Progenitor cell of endocrine pancreas (in vitro differentiated cells): ENCODE data around the gene MAD1L1. TPM values are rescaled to one million over a fixed set of nuclear protein-coding genes. Genes with fewer than 3 reads are reported as not detected.

Source experiments
- DNase-seq: peaks from one replicate; pipeline ENCODE4 v3.0.0; 2021; ENCODE audit warnings: low spot score; ENCODE audit not compliant: unreplicated experiment
- H3K27ac Mint-ChIP-seq: 2 replicates; pipeline ENCODE4 v1.8.0; 2021; ENCODE audit warnings: mild to moderate bottlenecking, moderate library complexity, mixed read lengths
- H3K27me3 Mint-ChIP-seq: 2 replicates; pipeline ENCODE4 v1.8.0; 2021; ENCODE audit warnings: mixed read lengths
- H3K36me3 Mint-ChIP-seq: 2 replicates; pipeline ENCODE4 v1.8.0; 2022; ENCODE audit warnings: mixed read lengths; ENCODE audit not compliant: insufficient read depth
- H3K4me1 Mint-ChIP-seq: 2 replicates; pipeline ENCODE4 v1.8.0; 2021; ENCODE audit warnings: low read depth, mixed read lengths
- H3K4me3 Mint-ChIP-seq: 2 replicates; pipeline ENCODE4 v1.8.0; 2021; ENCODE audit warnings: low read depth, mild to moderate bottlenecking, moderate library complexity, mixed read lengths
- H3K9me3 Mint-ChIP-seq: 2 replicates; pipeline ENCODE4 v1.8.0; 2021; ENCODE audit warnings: low read depth, mixed read lengths
- total RNA-seq: library from RNA; stranded (reverse); gene quantifications from 2 replicates; pipeline ENCODE4 v1.2.1, GENCODE V29; 2021
- TF ChIP-seq, protein P1 (sequence below): fragments of 200-600 bp; sonication (generic); IDR thresholded peaks from one replicate; pipeline ENCODE4 v1.5.0; 2021; ENCODE audit warnings: antibody characterized with exemption, mild to moderate bottlenecking; ENCODE audit not compliant: unreplicated experiment

The MAD1L1 gene
- total RNA-seq, 1 donor from 2014 or later, result 49.8 TPM

DNA sequence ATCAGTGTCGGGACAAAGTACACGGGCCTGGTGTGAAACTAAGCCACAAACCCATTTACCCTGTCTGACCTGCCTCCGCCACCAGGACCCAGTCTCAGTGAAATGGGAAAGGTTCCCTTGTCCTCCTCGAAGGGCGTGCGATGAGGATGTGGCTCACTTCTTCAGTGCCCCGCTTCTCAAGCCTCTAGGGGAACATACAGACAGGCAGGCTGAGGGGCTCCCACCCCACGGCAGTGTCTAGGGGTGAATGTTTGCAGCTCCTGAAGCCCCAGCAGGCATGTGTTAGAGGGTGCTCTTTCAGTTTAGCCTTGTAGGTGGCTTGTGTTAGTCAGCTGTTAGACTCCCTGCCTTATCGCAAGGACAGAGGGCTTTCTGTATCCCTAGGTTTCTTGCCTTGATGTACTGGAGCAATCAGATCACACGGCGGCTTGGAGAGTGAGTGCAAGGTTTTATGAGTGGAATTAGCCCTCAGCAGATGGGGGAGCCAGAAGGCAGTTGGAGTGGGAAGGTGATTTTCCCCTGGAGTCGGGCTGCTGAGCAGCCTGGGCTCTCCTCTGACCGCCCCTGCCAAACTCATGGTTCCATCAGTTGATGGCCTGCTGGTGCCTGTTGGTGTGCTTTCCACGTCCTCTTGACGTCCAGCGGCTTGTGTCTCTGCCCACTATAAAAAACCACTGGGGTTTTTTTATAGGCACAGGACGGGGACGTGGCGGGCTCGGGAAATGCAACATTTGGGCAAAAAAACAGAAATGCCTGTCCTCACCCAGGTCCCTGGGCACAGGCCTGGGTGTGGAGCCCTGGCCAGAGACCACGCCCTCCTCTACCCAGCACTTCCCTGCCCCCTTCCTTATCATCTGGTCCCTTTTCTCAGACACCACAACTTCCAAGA, 10.0 kb upstream of the MAD1L1 start:
- DNase-seq, result no peak
- peak overlapping the region; percentile 92 for H3K27ac Mint-ChIP-seq
- peaks cover 6% of the 10 kb centered on the region for H3K4me1 Mint-ChIP-seq
- no peaks in the 10 kb centered on the region for H3K36me3 Mint-ChIP-seq
- TF ChIP-seq, protein P1, sequence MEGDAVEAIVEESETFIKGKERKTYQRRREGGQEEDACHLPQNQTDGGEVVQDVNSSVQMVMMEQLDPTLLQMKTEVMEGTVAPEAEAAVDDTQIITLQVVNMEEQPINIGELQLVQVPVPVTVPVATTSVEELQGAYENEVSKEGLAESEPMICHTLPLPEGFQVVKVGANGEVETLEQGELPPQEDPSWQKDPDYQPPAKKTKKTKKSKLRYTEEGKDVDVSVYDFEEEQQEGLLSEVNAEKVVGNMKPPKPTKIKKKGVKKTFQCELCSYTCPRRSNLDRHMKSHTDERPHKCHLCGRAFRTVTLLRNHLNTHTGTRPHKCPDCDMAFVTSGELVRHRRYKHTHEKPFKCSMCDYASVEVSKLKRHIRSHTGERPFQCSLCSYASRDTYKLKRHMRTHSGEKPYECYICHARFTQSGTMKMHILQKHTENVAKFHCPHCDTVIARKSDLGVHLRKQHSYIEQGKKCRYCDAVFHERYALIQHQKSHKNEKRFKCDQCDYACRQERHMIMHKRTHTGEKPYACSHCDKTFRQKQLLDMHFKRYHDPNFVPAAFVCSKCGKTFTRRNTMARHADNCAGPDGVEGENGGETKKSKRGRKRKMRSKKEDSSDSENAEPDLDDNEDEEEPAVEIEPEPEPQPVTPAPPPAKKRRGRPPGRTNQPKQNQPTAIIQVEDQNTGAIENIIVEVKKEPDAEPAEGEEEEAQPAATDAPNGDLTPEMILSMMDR, result no peak
- no peaks in the 10 kb centered on the region for H3K9me3 Mint-ChIP-seq
- peak overlapping the region; percentile 88 for H3K4me3 Mint-ChIP-seq
- H3K27me3 Mint-ChIP-seq, result no peaks in the 10 kb centered on the region

DNA sequence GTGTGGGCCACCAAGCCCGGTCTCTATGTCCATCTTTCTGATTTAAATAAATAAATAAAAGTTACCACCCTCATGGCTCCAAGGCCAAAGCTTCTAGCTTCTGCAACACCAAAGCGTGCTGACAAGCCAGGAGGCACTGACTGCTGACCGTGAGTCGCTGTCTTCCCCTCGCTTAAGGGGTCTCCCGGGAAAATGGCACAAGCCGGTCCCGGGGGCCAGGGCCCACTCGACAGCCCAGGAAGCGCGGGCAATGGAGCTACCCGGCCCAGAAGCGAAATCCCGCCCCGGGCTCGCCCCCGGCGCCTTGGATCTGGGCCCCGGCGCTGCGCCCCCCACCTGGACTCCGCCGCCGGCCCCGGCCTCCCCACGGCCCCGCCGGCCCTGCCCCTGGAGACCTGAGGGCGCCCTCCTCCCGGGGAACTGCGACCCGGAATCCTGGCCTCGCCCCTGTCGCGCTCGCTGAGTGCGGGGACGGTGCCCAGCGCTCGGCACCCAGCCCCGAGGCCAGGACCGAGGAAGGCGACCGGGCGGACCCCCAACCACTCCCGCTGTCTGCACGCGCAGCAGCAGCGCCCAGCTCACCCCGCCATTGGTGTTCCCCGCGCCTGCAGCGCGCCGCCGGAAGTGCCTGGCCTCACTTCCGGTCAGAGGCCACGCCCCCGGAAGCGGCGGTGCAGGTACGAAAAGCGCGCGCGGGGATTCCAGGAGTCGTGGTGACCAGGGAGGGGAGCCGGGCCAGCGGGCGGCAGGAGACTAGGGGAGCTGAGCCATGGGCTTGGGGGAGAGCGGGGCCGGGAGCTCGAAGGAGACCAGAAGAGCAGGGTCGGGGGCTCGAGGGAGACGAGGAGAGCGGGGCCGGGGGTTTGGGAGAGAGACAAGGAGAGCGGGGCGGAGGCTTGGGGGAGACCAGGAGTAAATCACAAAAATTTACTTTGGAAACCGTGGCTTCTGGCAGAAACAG, 9.1 kb upstream of the MAD1L1 start, which contains the start of the genes MRM2 and NUDT1:
Gene MRM2, minus strand, starts transcription at position 626 of the 961 bp plus-strand sequence. Its CDS starts 36 bp downstream, at position 590.
Gene NUDT1, plus strand, starts transcription at position 647 of the 961 bp plus-strand sequence. CDS start 2,349 bp downstream, outside the sequence.
- peaks cover 6% of the 10 kb centered on the region for H3K4me1 Mint-ChIP-seq
- no peaks in the 10 kb centered on the region for H3K9me3 Mint-ChIP-seq
- peak within 1 kb of the TSS; percentile 88 for H3K4me3 Mint-ChIP-seq
- no peaks in the 10 kb centered on the region for H3K27me3 Mint-ChIP-seq
- H3K36me3 Mint-ChIP-seq, result no peaks in the 10 kb centered on the region
- TF ChIP-seq, protein P1, result no peak
- H3K27ac Mint-ChIP-seq, result peak within 1 kb of the TSS; percentile 92
- peak; percentile 83 for DNase-seq

DNA sequence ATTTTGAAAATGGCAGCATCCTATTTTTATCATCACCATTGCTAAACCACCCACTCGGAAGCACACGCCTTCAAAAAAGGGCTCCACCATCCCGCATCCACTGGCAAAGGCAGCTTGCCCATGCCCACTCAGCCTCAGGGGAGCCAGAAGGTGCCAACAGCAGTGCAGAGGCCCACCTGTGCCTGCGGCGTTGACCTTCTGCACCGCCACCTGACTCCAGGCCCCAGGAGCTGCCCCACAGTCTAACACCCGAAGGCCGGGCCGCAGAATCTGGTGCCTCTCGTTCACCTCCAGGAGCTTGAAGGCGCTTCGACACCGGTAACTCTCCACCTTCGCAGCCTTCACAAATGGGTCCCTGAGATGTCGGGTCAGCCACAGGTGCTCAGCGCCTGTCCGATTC, 6.5 kb upstream of the MAD1L1 start:
- Mint-ChIP-seq H3K9me3 (no peaks in the 10 kb centered on the region), H3K27ac (no peak overlapping the region), H3K4me3 (peak overlapping the region; percentile 31), H3K4me1 (peaks cover 6% of the 10 kb centered on the region), H3K36me3 (peaks cover 9% of the 10 kb centered on the region), H3K27me3 (no peaks in the 10 kb centered on the region)
- no peak for DNase-seq
- TF ChIP-seq, protein P1, result no peak

DNA sequence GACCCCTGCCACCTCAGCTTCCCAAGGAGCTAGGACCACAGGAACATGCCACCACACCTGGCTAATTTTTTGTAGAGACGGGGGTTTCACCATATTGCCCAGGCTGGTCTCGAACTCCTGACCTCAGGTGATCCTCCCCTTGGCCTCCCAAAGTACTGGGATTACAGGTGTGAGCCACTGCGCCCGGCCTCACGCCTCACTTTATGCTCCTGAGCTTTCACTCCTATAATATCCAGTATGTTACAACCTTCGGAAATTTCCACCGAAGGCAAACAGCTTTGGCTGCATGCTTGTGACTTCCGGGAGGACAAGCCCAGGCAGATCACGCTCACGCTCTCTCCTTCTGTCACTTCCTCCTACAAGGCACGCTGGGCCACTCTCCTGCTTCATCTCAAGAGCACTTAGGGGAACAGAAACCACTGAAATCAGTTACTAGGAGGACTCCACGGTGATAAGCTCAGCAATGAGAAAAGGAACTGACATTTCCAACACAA, 4.4 kb upstream of the MAD1L1 start:
- Mint-ChIP-seq H3K4me1 (peaks cover 6% of the 10 kb centered on the region), H3K4me3 (no peak overlapping the region), H3K27me3 (no peaks in the 10 kb centered on the region), H3K36me3 (peaks cover 9% of the 10 kb centered on the region), H3K27ac (no peak overlapping the region), H3K9me3 (no peaks in the 10 kb centered on the region)
- DNase-seq, result no peak
- TF ChIP-seq, protein P1, result no peak

DNA sequence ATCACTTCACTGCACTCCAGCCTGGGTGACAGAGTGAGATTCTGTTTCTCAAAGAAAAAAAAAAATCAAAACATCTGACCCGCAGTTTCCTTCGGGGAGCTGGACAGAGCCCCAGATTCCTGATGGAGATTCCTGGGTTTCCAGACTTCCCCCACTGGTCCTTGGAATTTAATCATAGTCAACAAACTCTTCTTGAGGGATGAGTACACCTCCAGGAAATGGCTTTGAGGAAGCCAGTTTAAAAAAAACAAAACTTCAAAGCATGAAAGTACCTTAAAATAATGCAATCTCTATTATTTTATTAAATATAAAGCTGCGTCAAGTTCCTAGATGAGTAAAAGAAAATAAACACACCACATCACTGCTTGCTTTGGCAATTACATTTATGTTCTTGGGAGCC, 1.2 kb upstream of the MAD1L1 start:
- H3K9me3 Mint-ChIP-seq, result no peaks in the 10 kb centered on the region
- no peak for DNase-seq
- H3K4me1 Mint-ChIP-seq, result peaks cover 10% of the 10 kb centered on the region
- no peak overlapping the region for H3K27ac Mint-ChIP-seq
- H3K4me3 Mint-ChIP-seq, result peak overlapping the region; percentile 90
- peaks cover 10% of the 10 kb centered on the region for H3K36me3 Mint-ChIP-seq
- no peaks in the 10 kb centered on the region for H3K27me3 Mint-ChIP-seq
- TF ChIP-seq, protein P1, result no peak
